ENCODE results near the gene ESAM.

The ESAM gene

DNA sequence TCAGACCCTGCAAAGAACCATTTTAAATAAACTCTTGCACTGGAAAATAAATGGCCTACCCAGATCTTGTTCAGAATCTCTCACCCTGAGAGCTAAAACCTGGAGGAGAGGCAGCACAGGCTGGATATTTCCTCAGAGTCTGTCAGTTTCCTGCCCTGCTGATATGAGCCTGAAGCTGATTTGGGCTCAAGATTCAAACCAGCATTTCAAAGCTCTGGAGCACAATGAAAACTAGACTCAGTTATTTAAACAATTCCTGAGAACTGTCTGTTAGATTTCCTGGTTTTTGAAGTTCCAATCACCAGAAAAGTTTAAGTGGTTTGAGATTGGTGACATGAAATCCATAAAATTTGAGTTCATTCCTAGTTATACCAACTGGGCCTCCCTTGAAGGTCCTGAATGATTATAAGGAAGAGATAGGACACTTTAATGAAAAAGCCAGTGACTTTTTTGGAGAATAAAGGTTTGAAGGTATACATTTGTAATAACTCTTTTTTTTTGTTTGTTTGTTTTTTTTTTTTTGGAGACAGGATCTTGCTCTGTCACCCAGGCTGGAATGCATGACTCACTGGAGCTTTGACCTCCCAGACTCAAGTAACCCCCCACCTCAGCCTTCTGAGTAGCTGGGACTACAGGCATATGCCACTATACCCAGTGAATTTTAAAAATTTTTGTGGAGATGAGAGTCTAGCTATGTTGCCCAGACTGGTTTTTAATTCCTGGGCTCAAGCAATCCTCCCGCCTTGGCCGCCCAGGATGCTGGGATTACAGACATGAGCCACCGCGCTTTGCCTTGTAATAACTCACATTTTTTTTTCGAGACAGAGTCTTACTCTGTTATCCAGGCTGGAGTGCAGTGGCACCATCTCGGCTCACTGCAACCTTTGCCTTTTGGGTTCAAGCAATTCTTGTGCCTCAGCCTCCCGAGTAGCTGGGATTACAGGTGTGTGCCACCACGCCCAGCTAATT, 8.0 kb upstream of the ESAM start:
- no peak overlapping the region for H3K9ac ChIP-seq (ENCODE audit: low read depth, low read length)
- no peaks in the 10 kb centered on the region; the same call in 1 of the 2 replicates for H3K4me1 ChIP-seq (ENCODE audit: control insufficient read depth, insufficient read depth, low read length)
- no peak overlapping the region for H3K4me3 ChIP-seq (ENCODE audit: low read depth, low read length)
- H3K27me3 ChIP-seq (ENCODE audit: control insufficient read depth, insufficient read depth, low read length), result no peaks in the 10 kb centered on the region
- H3K27ac ChIP-seq (ENCODE audit: low read depth, low read length), result peak overlapping the region; percentile 79
- no peaks in the 10 kb centered on the region for H3K9me3 ChIP-seq (ENCODE audit: control insufficient read depth, insufficient read depth, low read length)
- H3K36me3 ChIP-seq (ENCODE audit: control insufficient read depth, insufficient read depth, low read length), result peaks cover 83% of the 10 kb centered on the region

DNA sequence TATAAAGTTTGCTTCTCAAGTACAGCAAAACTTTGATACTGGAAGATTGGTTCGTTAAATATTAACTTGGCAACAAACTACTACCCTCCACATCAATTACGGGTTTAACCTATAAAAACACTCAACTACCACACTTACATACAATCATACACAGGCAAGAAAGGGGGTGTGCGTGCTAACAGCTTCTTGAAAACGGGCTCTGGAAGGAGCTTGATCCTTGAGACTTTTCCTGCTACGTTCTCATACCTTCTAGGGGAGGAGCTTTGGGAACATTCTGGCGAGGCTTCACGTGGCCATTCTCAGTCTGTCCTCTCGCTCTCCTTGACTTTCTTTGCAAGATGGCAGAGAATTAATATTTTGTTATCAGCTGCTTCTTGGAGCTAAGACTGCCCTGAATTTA, 6.8 kb upstream of the ESAM start:
- Histone ChIP-seq H3K9ac (ENCODE audit: low read depth, low read length) (no peak overlapping the region), H3K36me3 (ENCODE audit: control insufficient read depth, insufficient read depth, low read length) (peaks cover 85% of the 10 kb centered on the region), H3K4me3 (ENCODE audit: low read depth, low read length) (no peak overlapping the region), H3K27me3 (ENCODE audit: control insufficient read depth, insufficient read depth, low read length) (no peaks in the 10 kb centered on the region), H3K4me1 (ENCODE audit: control insufficient read depth, insufficient read depth, low read length) (no peaks in the 10 kb centered on the region; the same call in 1 of the 2 replicates), H3K9me3 (ENCODE audit: control insufficient read depth, insufficient read depth, low read length) (no peaks in the 10 kb centered on the region), H3K27ac (ENCODE audit: low read depth, low read length) (no peak overlapping the region)

DNA sequence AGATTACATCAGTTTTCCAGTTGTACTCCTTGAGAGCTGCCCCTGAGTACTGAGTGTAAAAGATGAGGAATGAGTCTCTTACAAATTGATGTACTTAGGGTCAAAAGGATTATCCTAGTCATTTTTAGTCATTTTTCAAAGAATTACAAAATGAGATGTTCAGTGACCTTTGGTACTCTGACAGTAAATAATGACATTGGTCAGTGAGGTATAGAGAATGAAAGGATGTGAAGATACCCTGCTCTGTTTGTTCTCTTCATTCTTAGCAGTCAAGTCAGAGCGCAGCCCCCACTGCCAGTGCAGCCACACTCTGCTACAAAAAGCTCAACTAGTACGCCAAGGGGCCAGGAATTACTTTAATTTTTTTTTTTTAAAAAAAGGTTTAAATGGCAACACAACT, 4.1 kb upstream of the ESAM start:
- Histone ChIP-seq H3K27me3 (ENCODE audit: control insufficient read depth, insufficient read depth, low read length) (peaks cover 20% of the 10 kb centered on the region), H3K27ac (ENCODE audit: low read depth, low read length) (no peak overlapping the region), H3K4me1 (ENCODE audit: control insufficient read depth, insufficient read depth, low read length) (peaks cover 7% of the 10 kb centered on the region), H3K9me3 (ENCODE audit: control insufficient read depth, insufficient read depth, low read length) (no peaks in the 10 kb centered on the region), H3K36me3 (ENCODE audit: control insufficient read depth, insufficient read depth, low read length) (peaks cover 60% of the 10 kb centered on the region), H3K4me3 (ENCODE audit: low read depth, low read length) (no peak overlapping the region), H3K9ac (ENCODE audit: low read depth, low read length) (no peak overlapping the region)

DNA sequence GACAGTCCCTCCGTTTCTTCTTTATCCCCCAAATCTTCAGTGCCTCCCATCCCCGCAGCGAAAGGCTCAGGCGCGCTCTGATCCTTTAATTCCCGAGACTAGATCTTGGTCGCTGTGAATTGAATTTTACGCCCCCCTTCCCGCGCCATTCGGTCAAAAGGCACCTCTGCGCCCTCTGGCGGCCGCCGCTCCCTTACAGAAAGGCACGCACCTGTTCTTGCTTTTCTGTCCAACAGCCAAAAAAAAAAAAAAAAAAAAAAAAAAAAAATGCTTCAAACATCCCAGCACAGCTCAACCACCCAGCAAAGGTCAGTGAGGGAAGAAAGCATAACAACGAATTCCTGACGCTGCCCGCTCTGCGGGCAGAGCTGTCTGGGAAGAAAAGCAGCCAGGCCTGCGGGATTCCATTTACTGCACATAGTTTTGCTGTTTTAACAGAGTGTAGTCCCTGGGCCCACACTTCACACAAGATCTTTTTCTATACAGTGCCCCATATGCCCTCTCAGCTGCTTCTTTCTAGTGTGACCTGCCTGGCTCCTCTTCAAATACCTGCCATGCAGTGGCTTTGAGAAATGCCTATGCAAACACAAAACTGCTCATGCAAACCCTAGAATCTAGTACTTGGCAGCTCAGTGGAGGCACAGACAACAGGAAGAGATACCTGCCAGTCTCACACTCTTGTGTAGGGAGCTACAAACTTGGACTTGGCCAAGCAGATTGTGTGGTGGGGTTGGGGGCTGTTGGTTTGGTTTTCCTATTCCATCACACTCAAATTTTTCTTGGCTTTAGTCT, 1.3 kb upstream of the ESAM start:
- peak overlapping the region; percentile 55 for H3K4me3 ChIP-seq (ENCODE audit: low read depth, low read length)
- H3K27ac ChIP-seq (ENCODE audit: low read depth, low read length), result no peak overlapping the region
- H3K36me3 ChIP-seq (ENCODE audit: control insufficient read depth, insufficient read depth, low read length), result peaks cover 40% of the 10 kb centered on the region
- peaks cover 32% of the 10 kb centered on the region for H3K4me1 ChIP-seq (ENCODE audit: control insufficient read depth, insufficient read depth, low read length)
- H3K9ac ChIP-seq (ENCODE audit: low read depth, low read length), result no peak overlapping the region
- H3K27me3 ChIP-seq (ENCODE audit: control insufficient read depth, insufficient read depth, low read length), result peaks cover 48% of the 10 kb centered on the region
- H3K9me3 ChIP-seq (ENCODE audit: control insufficient read depth, insufficient read depth, low read length), result no peaks in the 10 kb centered on the region

DNA sequence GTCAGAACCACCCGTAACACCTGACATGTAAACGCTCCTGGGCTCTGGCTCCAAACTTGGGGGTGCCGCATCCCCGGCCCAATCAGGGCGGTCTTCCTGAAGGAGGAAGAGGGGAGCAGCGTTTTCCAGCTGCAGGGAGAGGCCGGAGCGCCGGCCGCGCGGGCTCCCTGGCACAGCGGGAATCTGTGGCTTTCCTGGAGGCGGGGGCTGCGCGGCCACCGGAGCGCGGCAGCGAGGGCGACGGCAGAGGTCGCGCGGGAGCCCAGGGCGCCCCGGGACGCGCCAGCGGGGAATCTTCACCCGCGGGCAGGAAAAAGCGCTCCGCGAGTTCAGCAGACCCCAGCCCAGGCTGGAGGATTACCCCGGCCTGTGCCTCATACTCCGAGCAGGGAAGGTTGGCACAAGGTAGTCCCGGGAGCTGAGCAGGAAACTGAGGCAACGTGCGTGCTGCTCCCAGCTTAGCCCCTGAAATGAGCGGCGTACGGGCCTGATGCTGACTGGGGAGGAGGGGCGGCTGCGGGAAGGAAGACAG, 600 bp upstream of the ESAM start:
- Histone ChIP-seq H3K9ac (ENCODE audit: low read depth, low read length) (no peak overlapping the region), H3K27me3 (ENCODE audit: control insufficient read depth, insufficient read depth, low read length) (peaks cover 55% of the 10 kb centered on the region), H3K9me3 (ENCODE audit: control insufficient read depth, insufficient read depth, low read length) (no peaks in the 10 kb centered on the region), H3K4me3 (ENCODE audit: low read depth, low read length) (peak overlapping the region; percentile 55), H3K36me3 (ENCODE audit: control insufficient read depth, insufficient read depth, low read length) (peaks cover 33% of the 10 kb centered on the region), H3K4me1 (ENCODE audit: control insufficient read depth, insufficient read depth, low read length) (peaks cover 32% of the 10 kb centered on the region), H3K27ac (ENCODE audit: low read depth, low read length) (no peak overlapping the region)

DNA sequence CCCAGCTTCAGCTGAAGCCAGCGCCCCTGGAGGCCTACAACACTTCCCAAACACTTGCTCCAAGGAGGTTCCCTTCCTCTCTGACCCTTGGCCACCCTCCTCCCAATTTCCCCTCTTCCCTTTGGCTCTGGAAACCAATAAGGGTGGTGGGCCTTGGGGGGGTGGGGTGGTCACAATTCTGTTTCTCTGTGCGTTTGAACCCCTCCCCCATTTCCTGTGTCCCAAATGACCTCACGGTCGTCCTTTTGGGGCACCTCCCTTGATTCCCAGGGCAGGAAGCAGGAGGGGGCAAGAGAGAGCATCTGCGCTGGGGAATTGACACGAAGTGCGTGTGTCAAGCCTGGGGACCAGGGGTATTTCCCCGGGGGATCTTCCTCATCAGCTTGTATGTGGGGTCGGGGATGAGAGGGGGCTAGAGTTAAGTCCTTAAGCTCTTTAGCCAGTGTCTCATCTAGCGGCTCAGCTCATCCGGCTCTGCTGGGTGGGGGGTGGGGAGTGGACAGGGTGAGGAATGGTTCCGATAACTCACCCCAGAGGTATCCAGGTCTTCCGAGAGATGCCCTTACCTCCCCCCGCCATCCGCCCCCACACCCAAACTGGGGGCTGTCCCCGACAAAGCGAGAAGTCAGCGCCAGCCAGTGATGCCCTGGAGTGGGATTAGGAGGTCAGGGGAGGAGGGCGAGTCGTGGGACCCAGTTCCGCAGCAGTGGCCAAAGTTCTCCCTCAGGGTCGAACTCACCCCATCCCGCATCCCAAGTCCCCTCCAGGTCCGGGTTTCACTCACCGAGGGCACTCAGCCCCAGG, 587 bp downstream of the ESAM start:
- Histone ChIP-seq H3K9me3 (ENCODE audit: control insufficient read depth, insufficient read depth, low read length) (no peaks in the 10 kb centered on the region), H3K9ac (ENCODE audit: low read depth, low read length) (no peak overlapping the region), H3K27ac (ENCODE audit: low read depth, low read length) (no peak overlapping the region), H3K4me1 (ENCODE audit: control insufficient read depth, insufficient read depth, low read length) (peaks cover 36% of the 10 kb centered on the region), H3K36me3 (ENCODE audit: control insufficient read depth, insufficient read depth, low read length) (peaks cover 22% of the 10 kb centered on the region), H3K4me3 (ENCODE audit: low read depth, low read length) (peak overlapping the region; percentile 55), H3K27me3 (ENCODE audit: control insufficient read depth, insufficient read depth, low read length) (peaks cover 66% of the 10 kb centered on the region)

DNA sequence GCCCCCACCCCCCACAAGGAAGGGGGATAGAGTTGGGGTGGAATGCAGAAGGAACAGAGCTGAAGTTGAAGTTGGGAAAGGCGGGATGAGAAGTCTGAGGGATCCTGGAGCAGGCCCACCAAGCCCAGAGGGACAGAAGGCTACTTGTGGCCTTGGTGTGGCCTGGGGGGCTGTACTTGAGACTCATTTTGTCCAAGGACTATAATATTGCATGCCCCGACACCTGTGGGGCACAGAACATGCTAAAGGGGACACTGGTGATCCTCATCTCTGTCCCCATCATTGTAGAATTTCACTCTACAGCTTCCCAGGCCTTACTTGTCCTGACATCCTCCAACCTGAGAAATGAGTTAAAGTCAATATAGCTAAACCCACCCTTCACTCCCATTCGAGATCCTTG, 1.3 kb downstream of the ESAM start:
- Histone ChIP-seq H3K9me3 (ENCODE audit: control insufficient read depth, insufficient read depth, low read length) (no peaks in the 10 kb centered on the region), H3K36me3 (ENCODE audit: control insufficient read depth, insufficient read depth, low read length) (peaks cover 15% of the 10 kb centered on the region; the same call in 1 of the 2 replicates), H3K4me3 (ENCODE audit: low read depth, low read length) (no peak overlapping the region), H3K27me3 (ENCODE audit: control insufficient read depth, insufficient read depth, low read length) (peaks cover 73% of the 10 kb centered on the region), H3K4me1 (ENCODE audit: control insufficient read depth, insufficient read depth, low read length) (peaks cover 40% of the 10 kb centered on the region), H3K9ac (ENCODE audit: low read depth, low read length) (no peak overlapping the region), H3K27ac (ENCODE audit: low read depth, low read length) (no peak overlapping the region)

DNA sequence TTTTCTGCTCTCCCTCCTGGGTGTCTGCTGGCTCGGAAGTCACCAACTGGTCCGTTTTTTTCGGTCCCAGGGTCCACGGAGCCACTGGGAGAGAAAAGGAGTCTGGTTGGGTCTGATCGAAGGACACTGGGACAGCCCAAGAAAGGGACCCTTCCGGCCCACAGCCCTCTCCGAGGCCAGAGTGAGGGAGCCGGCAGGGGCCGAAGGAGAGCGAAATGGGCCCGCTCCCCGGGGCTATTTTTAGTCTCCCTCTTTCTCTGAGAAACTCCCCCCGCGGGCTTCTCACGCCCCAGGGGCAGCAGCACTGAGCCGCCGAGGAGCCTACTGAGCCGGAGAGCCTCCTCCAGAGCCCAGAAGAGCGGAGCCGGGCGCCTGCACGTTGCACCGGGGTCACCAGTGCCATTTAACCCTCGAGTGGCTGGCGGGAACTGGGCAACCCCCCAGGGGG, 1.9 kb downstream of the ESAM start:
- Histone ChIP-seq H3K36me3 (ENCODE audit: control insufficient read depth, insufficient read depth, low read length) (peaks cover 10% of the 10 kb centered on the region; the same call in 1 of the 2 replicates), H3K4me3 (ENCODE audit: low read depth, low read length) (no peak overlapping the region), H3K9ac (ENCODE audit: low read depth, low read length) (no peak overlapping the region), H3K4me1 (ENCODE audit: control insufficient read depth, insufficient read depth, low read length) (peaks cover 40% of the 10 kb centered on the region), H3K9me3 (ENCODE audit: control insufficient read depth, insufficient read depth, low read length) (no peaks in the 10 kb centered on the region), H3K27ac (ENCODE audit: low read depth, low read length) (no peak overlapping the region), H3K27me3 (ENCODE audit: control insufficient read depth, insufficient read depth, low read length) (peaks cover 79% of the 10 kb centered on the region)

DNA sequence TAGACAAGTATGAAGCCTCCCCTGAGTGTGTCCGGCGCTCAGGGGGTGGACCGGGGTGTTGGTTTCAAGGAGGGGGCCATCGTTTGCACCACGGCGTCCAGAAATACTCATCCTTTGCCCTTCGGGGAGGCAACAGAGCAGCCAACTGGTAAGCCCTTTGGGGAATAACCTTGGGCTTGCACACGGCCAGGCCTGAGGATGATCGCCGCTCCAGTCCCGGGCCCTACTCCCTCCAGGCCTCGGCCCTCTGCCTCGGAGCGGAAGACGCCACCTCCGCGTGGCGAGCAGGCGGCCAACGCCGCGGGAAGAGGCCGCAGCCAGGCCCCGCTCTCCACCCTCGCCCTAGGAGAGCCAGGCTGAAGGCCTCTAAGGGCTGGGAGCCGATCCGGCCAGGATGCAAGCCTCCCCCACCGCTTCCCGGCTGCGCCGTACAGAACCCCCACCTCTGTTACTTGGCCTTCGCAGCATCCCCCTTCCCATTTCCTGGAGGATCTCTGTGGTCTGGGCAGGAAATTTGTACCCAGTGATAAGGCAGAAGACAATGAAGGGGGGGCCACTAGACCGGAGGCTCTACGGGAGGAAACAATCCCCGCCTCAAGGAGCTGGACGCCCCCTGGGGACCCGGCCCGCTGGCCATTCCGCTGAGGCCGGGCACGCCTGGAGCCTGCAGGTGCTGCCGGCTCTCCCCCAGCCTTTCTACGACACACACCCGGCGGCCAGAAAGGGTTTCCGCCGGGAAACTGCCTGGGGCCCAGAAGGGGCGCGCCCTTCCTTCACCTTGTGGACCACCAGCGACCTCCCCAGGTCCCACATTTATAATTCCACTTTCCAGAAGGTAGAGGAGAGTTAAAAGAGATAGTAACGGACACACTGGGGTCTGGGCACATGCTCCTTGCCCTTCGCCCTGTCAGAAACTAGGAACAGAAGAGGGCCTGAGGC, 2.6 kb downstream of the ESAM start:
- Histone ChIP-seq H3K4me1 (ENCODE audit: control insufficient read depth, insufficient read depth, low read length) (peaks cover 40% of the 10 kb centered on the region), H3K27me3 (ENCODE audit: control insufficient read depth, insufficient read depth, low read length) (peaks cover 86% of the 10 kb centered on the region), H3K36me3 (ENCODE audit: control insufficient read depth, insufficient read depth, low read length) (peaks cover 3% of the 10 kb centered on the region; the same call in 1 of the 2 replicates), H3K9ac (ENCODE audit: low read depth, low read length) (no peak overlapping the region), H3K4me3 (ENCODE audit: low read depth, low read length) (peak overlapping the region; percentile 57), H3K27ac (ENCODE audit: low read depth, low read length) (no peak overlapping the region), H3K9me3 (ENCODE audit: control insufficient read depth, insufficient read depth, low read length) (no peaks in the 10 kb centered on the region)
